HepG2 (cell line): ENCODE measurements around the gene SLC5A5. TPM values are rescaled to one million over a fixed set of nuclear protein-coding genes. Genes with fewer than 3 reads are reported as not detected.

ENCODE experiments used
- ATM ChIP-seq: fragments of 450-650 bp; IDR thresholded peaks from 2 replicates; pipeline ENCODE4 v1.7.1; 2017; ENCODE audit warnings: mild to moderate bottlenecking, borderline replicate concordance
- CERS6 ChIP-seq: sonication (generic); formaldehyde crosslinking; IDR thresholded peaks from 2 replicates; pipeline ENCODE4 v1.5.0; 2020; ENCODE audit warnings: missing genetic modification reagents
- HBP1 ChIP-seq: IDR thresholded peaks from 2 replicates; pipeline ENCODE4 v1.6.1; 2016; ENCODE audit warnings: low read depth, control low read depth
- SMYD3 ChIP-seq: sonication (generic); formaldehyde crosslinking; IDR thresholded peaks from 2 replicates; pipeline ENCODE4 v1.8.1; 2023; ENCODE audit warnings: mild to moderate bottlenecking, missing genetic modification reagents
- ZBTB49 ChIP-seq: sonication (generic); formaldehyde crosslinking; IDR thresholded peaks from 2 replicates; pipeline ENCODE4 v1.4.0; 2020; ENCODE audit warnings: missing genetic modification reagents, borderline replicate concordance
- ZFYVE20 ChIP-seq: sonication (generic); formaldehyde crosslinking; IDR thresholded peaks from 2 replicates; pipeline ENCODE4 v1.8.0; 2023; ENCODE audit warnings: low read depth, mild to moderate bottlenecking, moderate library complexity, missing genetic modification reagents, borderline replicate concordance
- polyA plus RNA-seq, 8 experiments: library from polyadenylated mRNA; depleted of rRNA in 3 of 8; stranded (reverse) in 7 of 8; unstranded in 1 of 8; fragments of >200 nt; fragmentation: Illumina TruSeq in 4 of 8; extraction: Trizol in 4 of 8; gene quantifications; 2 replicates each; pipeline versions ENCODE4 v1.2.1 to v1.2.3, GENCODE V29; 2011 to 2016; ENCODE audit warnings: low read depth in 4 of 8, missing spikeins in 1 of 8, mixed read lengths in 1 of 8; ENCODE audit not compliant: insufficient read depth in 1 of 8
- total RNA-seq, 5 experiments: library from RNA; depleted of rRNA; stranded (reverse); fragments of >200 nt; fragmentation: Illumina TruSeq; extraction: Trizol; gene quantifications; 2 replicates each; pipeline ENCODE4 v1.2.3, GENCODE V29; 2016; ENCODE audit warnings: low read depth in 1 of 5

Gene SLC5A5
- total and polyA plus RNA-seq, 2 of the 13 experiments (the other 11 are each of a cell fraction or from before 2014, with no cell fraction given) = not detected

- TF ChIP-seq ZBTB49 (CRISPR knock-in tag) = no peak
- TF ChIP-seq HBP1 (CRISPR knock-in tag) = no peak
- TF ChIP-seq CERS6 (CRISPR knock-in tag) = no peak
- TF ChIP-seq ZFYVE20 (CRISPR knock-in tag) = no peak
- no peak for TF ChIP-seq ATM
- no peak for TF ChIP-seq SMYD3
These were observed 57.3 kb downstream of the SLC5A5 start (continued) for GRCh38 chr19:17929056-17929455.
